Keratinocyte (primary cell): ENCODE data around the gene BLOC1S4. TPM values are rescaled to one million over a fixed set of nuclear protein-coding genes. Genes with fewer than 3 reads are reported as not detected.

Source experiments
- DNase-seq: peaks from one replicate; pipeline ENCODE4 v3.0.0-alpha.2; 2011; ENCODE audit warnings: low read depth, missing footprints, low spot score
- FAIRE-seq: peaks from 2 replicates; lab custom pipeline; 2011; peaks lifted over from hg19 to GRCh38; lab: Jason Lieb, UNC
- H2AFZ ChIP-seq: 2 replicates; pipeline ENCODE4 v1.6.0; 2012; ENCODE audit warnings: low read length, control low read depth, inconsistent platforms; ENCODE audit not compliant: control insufficient read depth
- H3K27ac ChIP-seq: 2 replicates; pipeline ENCODE4 v1.5.1; 2011; ENCODE audit warnings: low read length; ENCODE audit not compliant: control insufficient read depth, insufficient read depth
- H3K27me3 ChIP-seq: 3 replicates; pipeline ENCODE4 v1.6.0; 2011; ENCODE audit warnings: low read length; ENCODE audit not compliant: control insufficient read depth, insufficient read depth; ENCODE audit errors: extremely low read depth
- H3K36me3 ChIP-seq, 2 experiments: 2 replicates in 1 of 2; 3 replicates in 1 of 2; pipeline ENCODE4 v1.5.1; 2011; ENCODE audit warnings: low read length in 2 of 2, mild to moderate bottlenecking in 1 of 2; ENCODE audit not compliant: control insufficient read depth in 2 of 2, insufficient read depth in 2 of 2; ENCODE audit errors: extremely low read depth in 1 of 2
- H3K4me1 ChIP-seq: 3 replicates; pipeline ENCODE4 v1.5.1; 2011; ENCODE audit warnings: low read length; ENCODE audit not compliant: control insufficient read depth, insufficient read depth; ENCODE audit errors: extremely low read depth
- H3K4me2 ChIP-seq: 3 replicates; pipeline ENCODE4 v1.6.0; 2011; ENCODE audit warnings: low read depth, low read length; ENCODE audit not compliant: control insufficient read depth, insufficient read depth; ENCODE audit errors: extremely low read depth
- H3K4me3 ChIP-seq, 3 experiments: fragments of 200-600 bp in 1 of 3; sonication (generic) in 1 of 3; 2 replicates in 2 of 3; 3 replicates in 1 of 3; pipeline ENCODE4 v1.5.1; 2011 to 2016; ENCODE audit warnings: low read length in 3 of 3, mild to moderate bottlenecking in 3 of 3, control low read depth in 2 of 3, inconsistent platforms in 1 of 3, low read depth in 1 of 3, mixed read lengths in 1 of 3, mixed run types in 1 of 3, moderate library complexity in 1 of 3; ENCODE audit not compliant: control insufficient read depth in 2 of 3, insufficient read depth in 2 of 3; ENCODE audit errors: extremely low read depth in 1 of 3
- H3K79me2 ChIP-seq: 2 replicates; pipeline ENCODE4 v1.6.0; 2012; ENCODE audit warnings: low read length; ENCODE audit not compliant: control insufficient read depth, insufficient read depth
- H3K9ac ChIP-seq: 3 replicates; pipeline ENCODE4 v1.6.0; 2011; ENCODE audit warnings: low read length; ENCODE audit not compliant: control insufficient read depth, insufficient read depth; ENCODE audit errors: extremely low read depth
- H3K9me1 ChIP-seq: 3 replicates; pipeline ENCODE4 v1.6.0; 2011; ENCODE audit warnings: low read length; ENCODE audit not compliant: control insufficient read depth, insufficient read depth; ENCODE audit errors: extremely low read depth
- H3K9me3 ChIP-seq: 2 replicates; pipeline ENCODE4 v1.5.1; 2012; ENCODE audit warnings: low read depth, low read length; ENCODE audit not compliant: control insufficient read depth
- H4K20me1 ChIP-seq: 3 replicates; pipeline ENCODE4 v1.6.0; 2011; ENCODE audit warnings: low read length; ENCODE audit not compliant: control insufficient read depth, insufficient read depth; ENCODE audit errors: extremely low read depth
- CTCF ChIP-seq, 3 experiments: IDR thresholded peaks in 1 of 3; conservative IDR thresholded peaks in 1 of 3; optimal IDR thresholded peaks in 1 of 3; 2 replicates in 2 of 3; 3 replicates in 1 of 3; pipeline versions ENCODE3 to v1.5.1; 2011; ENCODE audit warnings: low read length in 3 of 3, mild to moderate bottlenecking in 3 of 3, moderate library complexity in 2 of 3, control low read depth in 1 of 3, inconsistent platforms in 1 of 3; ENCODE audit not compliant: insufficient read depth in 2 of 3; ENCODE audit errors: extremely low read depth in 1 of 3
- EZH2 ChIP-seq: IDR thresholded peaks from one replicate; pipeline ENCODE4 v1.6.1; 2012; ENCODE audit warnings: inconsistent platforms, mild to moderate bottlenecking, low read length, moderate library complexity
- dilution Hi-C: fragments of 300-500 bp; cut with MboI; formaldehyde crosslinking; loops from one replicate; pipeline ENCODE4 v1.7.0; 2020; ENCODE audit warnings: low sequenced_read_pairs; ENCODE audit not compliant: extremely low pct_ligation_motif_present
- polyA plus RNA-seq, 5 experiments: library from polyadenylated mRNA; depleted of rRNA in 3 of 5; stranded (reverse) in 3 of 5; stranded (forward) in 1 of 5; unstranded in 1 of 5; fragments of >200 nt; gene quantifications; 1 replicate in 1 of 5; 2 replicates in 3 of 5; 3 replicates in 1 of 5; pipeline versions ENCODE4 v1.2.1 to v1.2.3, GENCODE V29; 2011 to 2012; ENCODE audit warnings: missing spikeins in 2 of 5, low read depth in 1 of 5, low replicate concordance in 1 of 5

The BLOC1S4 gene
- polyA plus RNA-seq, 1 donor (not counting 4 experiments of a cell fraction or from before 2014, with no cell fraction given) = 11.7 TPM

GRCh38 chr4:6693231-6694176 is 22.5 kb upstream of the BLOC1S4 start, which contains the start of gene S100P:
TSS of gene S100P (plus strand) at chr4:6693878. CDS start at chr4:6693933, 55 bp downstream.
- DNase-seq (no peak), FAIRE-seq (peak; percentile 52)
- peaks cover 33% of the 10 kb centered on the region for H3K4me1 ChIP-seq
- H3K79me2 ChIP-seq = no peaks in the 10 kb centered on the region
- TF ChIP-seq EZH2 (no peak), CTCF (optimal IDR thresholded peaks at IDR 0.05 in 1 of 3, IDR thresholded peaks at IDR 0.05 in 1 of 3, conservative IDR thresholded peaks at IDR 0.05 in 1 of 3; ENCODE audit: extremely low read depth in 1 of 3, insufficient read depth in 2 of 3, low read length in 3 of 3) (no peak)
- no peaks in the 10 kb centered on the region for H4K20me1 ChIP-seq
- H2AFZ ChIP-seq = no peak within 1 kb of the TSS
- no peak within 1 kb of the TSS for H3K4me2 ChIP-seq
- H3K27ac ChIP-seq = no peak within 1 kb of the TSS
- no peaks in the 10 kb centered on the region for H3K36me3 ChIP-seq
- no peak within 1 kb of the TSS for H3K4me3 ChIP-seq
- H3K9ac ChIP-seq = no peak within 1 kb of the TSS
- no peaks in the 10 kb centered on the region for H3K9me3 ChIP-seq
- no peaks in the 10 kb centered on the region for H3K27me3 ChIP-seq
- dilution Hi-C loops = no loop called here
- no peaks in the 10 kb centered on the region for H3K9me1 ChIP-seq

- Histone ChIP-seq H4K20me1 (no peaks in the 10 kb centered on the region), H3K79me2 (no peaks in the 10 kb centered on the region), H2AFZ (no peak overlapping the region), H3K36me3 (no peaks in the 10 kb centered on the region), H3K9ac (no peak overlapping the region), H3K27me3 (no peaks in the 10 kb centered on the region), H3K27ac (no peak overlapping the region), H3K9me1 (no peaks in the 10 kb centered on the region), H3K4me1 (peaks cover 25% of the 10 kb centered on the region), H3K9me3 (no peaks in the 10 kb centered on the region), H3K4me3 (no peak overlapping the region), H3K4me2 (no peak overlapping the region)
- FAIRE-seq = no peak
- no peak for TF ChIP-seq CTCF (optimal IDR thresholded peaks at IDR 0.05 in 1 of 3, IDR thresholded peaks at IDR 0.05 in 1 of 3, conservative IDR thresholded peaks at IDR 0.05 in 1 of 3; ENCODE audit: extremely low read depth in 1 of 3, insufficient read depth in 2 of 3, low read length in 3 of 3)
- TF ChIP-seq EZH2 = no peak
- dilution Hi-C loops = no loop called here
- no peak for DNase-seq
Measured at GRCh38 chr4:6694177-6694901, 21.6 kb upstream of the BLOC1S4 start.
